Activated T-cell treated with anti-CD3 and anti-CD28 coated beads for 24 hours (primary cell): ENCODE measurements around the gene ARL4A.
A peak's percentile ranks its signal among the peaks of the same experiment; 100 is the strongest.

Experiments used
- DNase-seq: peaks from one replicate; pipeline ENCODE4 v3.0.0-alpha.2; 2020; ENCODE audit warnings: low read depth

Gene ARL4A

DNA sequence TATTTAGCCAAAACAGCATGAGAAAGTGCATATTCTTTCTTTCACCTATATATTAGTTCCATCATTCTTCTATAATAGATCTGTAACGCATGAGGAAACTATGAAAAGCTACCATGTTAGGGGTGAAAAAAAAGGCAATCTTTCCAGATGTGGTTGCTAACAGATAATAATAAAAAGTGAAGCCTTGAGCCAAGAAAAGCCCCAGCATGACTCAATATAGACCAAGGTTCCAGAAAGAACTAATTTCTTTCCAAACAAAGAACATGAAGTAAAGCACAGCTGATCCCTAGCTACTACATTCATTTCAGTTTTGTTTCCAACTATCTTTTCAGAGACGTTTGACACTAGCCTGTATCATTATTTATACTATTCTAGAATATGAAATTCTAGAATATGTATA is 16.4 kb downstream of the ARL4A start:
- DNase-seq, result no peak

DNA sequence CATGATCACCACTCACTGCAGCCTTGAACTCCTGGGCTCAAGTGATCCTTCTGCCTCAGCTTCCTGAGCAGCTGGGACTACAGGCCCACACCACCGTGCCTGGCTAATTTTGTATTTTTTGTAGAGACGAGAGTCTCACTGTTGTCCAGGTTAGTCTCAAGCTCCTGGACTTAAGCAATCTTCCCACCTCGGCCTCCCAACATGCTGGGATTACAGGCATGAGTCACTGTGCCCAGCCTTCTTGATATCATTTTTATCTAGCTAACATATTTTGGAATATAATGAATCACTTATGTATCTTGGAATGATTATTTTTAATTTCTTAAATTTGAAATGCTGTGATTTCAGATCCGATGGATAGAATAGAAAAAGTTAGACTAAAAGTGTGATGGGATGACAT is 18.4 kb downstream of the ARL4A start:
- no peak for DNase-seq

DNA sequence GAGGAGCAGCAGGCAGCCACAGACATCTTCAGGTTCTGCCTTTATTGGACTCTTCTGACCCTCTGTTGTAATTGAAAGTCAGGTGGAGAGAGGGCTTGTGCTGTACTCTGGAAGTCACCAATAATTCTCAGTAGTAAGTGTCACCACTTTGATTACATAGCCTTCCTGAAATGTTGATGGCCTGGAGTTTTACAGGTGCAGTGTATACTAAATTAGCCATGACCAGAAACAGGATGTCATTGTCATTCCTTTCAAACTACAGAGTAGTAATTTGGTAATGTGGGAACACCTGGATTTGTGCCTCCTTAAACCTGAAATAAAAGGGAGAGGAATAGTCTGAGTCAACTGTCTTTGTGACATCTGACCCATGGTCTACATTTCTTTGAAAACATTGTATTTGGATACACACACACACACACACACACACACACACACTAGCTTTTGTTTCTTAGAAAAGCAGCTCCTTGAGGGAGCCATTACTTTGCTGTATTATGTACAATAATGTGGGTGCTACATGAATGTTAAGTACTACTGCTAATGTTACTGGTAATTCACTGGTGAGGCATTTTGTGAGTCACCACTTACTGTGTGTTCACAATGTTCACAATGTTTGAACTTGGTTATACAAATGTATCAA is 19.6 kb downstream of the ARL4A start:
- DNase-seq, result no peak

DNA sequence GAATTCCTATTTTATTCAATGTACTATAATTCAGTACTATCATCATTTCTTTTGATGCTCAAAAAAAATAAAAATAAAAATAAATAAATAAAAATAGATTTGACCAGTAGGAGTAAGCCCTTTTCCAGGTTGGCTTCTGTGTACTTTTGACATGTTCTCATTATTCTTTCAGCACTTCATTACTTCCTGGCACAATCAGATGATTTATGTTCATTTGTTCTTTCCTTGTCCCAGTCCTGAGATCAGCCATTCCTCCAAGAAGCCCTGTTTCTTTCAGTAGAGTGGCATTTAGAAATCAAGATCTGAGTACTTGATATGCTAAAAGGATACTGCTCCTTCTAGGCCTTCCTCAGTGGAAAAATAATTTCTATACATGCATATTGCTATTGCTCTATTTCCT is 20.9 kb downstream of the ARL4A start:
- no peak for DNase-seq

DNA sequence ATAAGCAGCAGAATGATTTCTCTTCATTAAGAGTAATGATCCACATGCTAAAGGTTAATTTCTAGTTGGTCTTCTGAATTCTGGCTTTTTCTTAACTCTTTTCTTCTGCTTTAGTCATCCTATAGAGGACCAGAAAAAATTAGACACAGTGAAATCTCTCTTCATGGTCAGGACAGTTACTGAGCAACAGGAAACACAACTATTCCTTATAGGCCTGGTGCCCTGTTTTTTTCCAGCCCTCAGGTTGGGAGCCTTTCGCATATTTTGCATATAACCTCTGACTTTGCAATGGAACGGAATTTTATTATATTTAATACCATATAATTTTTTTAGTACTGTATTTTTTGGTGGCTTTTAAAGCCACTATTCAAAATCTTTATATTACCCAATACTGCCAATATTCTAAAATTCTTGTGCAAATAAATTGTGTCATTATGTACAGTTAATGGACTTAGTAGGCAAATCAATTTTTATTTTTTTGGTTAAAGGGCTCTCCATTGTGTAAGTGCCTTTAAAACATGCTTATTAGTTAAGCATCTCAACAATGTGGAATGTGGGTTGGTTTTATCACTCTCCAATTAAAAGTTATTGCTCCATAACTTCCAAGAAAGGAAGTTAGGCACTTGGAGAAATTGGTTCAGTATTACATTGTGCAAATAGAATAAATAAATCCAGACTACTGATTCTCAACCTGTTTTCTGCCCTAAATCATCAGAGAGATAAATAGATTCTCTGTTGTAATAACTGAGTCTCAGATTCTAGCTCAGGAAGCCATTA is 22.5 kb downstream of the ARL4A start:
- no peak for DNase-seq

DNA sequence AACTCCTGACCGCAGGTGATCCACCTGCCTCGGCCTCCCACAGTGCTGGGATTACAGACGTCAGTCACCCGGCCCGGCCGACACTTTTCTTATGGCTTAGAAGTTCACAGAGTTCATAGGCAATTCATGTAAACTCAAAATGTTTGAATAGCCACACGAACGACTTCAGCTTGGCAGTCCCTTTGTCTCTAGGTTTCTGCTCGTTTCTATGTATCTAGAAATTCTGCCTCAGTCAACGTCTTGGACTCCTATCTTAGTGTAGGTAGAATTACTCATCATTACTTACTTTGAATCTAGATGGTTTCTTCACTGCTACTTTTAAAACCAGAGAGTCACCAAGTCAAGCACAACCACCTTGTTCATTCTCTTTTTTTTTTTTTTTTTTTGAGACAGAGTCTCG is 23.7 kb downstream of the ARL4A start:
- no peak for DNase-seq

DNA sequence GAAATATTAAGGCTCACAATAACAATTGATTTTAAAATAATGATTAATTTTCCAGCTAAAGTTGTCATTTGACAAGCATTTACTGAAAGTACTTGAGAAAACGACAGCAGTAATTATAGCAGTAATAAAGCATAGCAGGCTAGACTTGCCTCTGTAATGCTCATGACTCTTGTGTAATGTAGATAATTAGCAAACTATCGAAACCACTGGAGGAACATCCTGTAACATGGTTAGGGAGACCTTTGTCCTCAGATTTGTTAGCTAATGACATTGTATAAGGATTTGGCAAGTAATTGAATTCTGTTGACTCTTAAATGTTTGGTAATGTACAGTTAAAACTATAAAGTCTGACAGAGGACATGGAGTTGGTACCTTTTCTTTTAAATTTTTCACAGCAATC is 24.8 kb downstream of the ARL4A start:
- no peak for DNase-seq

DNA sequence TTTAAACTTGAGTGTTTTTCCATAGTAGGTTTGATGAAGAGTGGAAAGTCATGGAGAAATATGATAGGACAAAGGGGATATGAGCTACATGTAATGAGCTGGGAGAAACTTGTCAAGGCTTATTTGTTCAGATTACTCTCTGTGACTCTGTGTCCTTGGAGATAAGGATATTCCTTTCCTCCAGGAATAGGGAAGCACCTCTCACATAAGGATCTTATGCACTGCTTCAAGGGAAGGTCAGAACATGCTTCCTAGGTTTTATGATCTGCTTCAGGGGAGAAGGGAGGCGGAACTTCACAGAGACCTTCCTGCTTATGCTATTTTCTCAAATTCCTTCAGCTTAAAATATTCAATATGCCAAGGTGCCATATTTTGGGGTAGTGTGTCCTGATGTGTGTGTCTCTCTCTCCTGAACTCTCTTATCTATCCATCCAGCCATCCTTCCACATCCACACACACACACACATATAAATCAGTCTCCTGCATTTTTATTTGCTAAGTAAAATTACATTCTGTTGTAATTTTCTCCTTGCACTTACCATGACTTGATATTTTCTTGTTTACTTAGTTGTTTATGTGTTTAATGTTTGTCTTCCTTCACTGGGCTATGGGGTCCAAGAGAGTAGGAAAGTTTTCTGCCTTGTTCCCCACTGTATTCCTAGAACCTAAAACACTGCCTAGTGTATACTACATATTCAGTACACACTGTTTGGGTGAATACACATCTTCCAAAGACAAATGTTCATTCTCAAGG is 26.4 kb downstream of the ARL4A start:
- no peak for DNase-seq

DNA sequence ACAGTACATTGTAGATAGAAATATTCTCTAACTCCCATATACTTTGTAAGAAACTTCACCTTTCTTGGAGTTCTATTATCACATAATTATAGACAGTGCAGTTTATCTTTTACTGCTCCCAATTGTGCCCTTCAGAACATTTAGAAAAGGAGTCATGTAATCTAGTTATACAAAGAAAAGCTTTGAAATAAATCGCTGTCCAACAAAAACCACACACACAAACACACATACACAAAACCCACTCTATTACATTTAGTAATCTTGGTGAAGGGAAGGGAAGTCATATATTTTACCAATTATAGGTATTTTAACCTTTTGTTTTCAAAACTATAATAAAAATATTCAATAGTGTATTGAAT is 26.9 kb downstream of the ARL4A start:
- no peak for DNase-seq

DNA sequence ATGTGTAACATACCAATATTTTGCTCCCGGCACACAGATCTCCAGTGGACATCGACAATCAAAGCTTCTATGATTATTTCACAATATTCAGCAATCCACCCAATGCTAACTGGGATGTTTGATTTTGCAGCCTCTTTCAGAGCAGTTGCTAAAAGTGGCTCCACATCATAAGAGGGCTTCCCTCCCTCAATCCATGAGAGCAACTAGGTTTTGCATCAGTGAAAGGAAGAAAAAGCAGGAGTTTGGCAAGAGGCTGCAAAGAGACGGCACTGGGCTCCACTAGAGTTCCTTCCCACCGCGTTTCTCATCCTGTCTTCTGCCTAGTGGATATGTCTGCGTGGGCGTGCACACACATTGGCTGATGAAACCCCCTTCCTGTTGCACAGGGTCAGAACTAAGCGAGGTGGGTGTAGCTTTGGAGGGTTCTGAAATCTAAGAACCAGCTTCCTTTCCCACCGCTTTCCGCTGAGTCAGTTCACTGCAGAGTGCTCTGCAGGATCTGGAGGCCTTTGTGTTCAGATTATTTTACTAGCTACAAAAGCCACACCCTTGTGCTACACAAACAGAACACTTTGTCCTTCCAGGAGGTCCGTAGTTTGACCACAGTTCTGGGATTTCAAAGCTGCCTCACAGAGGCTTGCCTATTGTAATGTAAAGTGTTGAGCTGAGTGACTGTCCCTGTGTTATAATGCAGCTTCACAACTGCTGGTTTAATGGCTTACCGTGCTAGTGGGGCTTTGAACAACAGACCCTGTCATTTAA is 28.1 kb downstream of the ARL4A start:
- peak; percentile 9 for DNase-seq

DNA sequence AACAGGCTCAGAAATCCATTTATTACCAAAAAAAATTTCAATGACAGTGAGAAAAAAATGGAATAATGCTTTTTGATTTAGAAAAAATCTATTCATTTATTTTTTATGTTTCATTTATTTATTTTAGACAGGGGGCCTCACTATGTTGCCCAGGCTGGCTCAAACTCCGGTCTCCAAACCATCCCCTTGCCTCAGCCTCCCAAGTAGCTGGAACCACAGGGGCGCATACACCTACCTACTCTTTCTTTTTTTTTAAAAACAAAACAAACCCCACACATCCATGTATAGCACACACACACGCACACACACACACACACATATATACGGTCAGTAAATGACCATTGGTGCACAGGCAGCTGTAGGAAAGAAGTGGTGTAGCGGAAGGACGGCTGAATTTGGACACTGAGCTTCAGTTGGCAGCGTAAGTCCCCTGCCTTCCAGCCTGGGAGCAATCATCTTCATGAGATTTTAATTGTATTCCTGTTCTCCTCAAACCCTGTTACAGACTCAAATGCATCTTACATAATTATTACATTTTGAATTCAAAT is 28.8 kb downstream of the ARL4A start:
- DNase-seq, result no peak

DNA sequence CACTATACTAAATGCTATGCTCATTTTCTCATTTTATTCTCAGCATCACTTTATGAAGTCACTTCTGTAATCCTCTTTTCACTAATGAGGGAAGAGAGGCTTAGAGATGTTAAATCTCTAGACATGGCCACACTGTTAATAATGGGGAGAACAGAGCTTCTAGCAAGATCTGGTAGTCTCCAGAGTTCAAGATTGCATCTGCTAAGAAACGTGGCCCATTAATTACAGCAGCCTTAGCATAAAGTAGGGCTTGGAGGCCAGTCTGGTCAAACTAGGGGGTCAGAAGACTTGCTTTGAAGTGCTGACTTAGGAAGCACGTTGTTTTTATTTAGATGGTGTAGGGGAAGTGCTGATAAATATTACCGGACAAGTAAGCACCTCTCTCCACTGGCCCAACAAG is 29.3 kb downstream of the ARL4A start:
- no peak for DNase-seq

DNA sequence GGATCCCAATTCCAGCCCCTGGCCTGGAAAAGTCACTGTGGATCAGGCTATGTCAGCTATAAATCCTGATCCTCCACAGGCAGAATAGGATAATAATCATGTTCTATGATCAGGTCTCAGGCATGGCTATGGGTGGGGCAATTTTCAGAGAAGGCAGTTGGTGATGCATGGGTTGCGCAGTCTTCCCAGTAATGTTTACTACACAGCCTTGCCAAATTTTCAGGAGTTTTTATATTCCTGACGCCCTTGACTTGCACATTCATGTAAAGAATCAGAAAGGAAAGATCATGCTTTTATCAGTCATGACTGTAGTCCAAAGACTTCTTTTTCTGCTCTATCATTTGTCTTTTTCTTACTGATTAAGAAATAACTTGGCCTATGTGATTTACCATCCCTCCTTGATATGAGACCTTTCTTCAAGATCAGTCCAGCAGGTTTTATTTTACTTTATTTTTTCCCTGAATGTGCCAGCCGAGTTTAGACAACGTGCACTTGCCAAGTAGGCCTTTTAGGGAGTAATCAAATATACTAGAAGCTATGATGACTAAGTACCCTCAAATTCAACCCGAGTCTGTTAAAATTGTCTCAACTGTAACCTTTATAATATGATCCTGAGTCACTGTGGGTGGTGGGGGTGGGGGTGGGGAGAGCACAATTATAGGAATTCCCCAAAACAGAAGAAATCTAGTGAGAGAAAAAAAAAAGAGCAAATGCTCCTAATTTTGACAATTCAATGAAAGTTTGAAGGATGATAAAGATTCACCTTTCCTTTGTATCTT is 31.9 kb downstream of the ARL4A start:
- DNase-seq, result no peak

DNA sequence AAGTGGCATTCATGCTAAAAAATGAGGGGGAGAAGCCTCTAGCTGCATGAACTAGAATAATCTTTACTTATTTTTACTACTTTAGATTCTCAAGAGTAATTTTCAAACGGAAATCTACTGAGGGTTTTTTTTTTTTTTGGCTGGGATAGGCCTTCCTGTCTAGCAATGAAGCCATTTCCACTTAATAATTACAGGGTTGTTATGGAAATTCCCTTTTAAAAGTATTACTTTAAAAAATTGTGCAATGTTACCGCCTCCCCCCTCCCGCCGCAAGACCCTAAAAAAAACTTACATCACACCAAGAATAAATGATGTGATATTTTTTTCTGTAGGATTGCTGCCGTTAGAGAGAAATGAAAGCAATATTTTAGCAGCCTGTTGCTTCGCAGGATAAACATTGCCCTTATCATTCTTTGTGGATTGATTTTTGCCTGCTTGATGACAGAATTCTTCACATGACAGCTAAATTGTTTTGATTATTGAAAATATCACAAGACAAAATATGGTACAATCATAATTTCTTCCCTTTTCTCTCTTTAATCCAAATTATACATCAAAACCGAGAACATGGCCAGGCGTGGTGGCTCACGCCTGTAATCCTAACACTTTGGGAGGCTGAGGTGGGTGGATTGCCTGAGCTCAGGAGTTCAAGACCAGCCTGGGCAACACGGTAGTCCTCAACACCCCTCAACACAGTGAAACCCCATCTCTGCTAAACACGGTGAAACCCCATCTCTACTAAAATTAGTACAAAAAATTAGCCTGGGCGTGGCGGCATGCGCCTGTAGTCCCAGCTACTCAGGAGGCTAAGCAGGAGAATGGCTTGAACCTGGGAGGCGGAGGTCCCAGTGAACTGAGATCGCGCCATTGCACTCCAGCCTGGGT is 32.8 kb downstream of the ARL4A start:
- no peak for DNase-seq

DNA sequence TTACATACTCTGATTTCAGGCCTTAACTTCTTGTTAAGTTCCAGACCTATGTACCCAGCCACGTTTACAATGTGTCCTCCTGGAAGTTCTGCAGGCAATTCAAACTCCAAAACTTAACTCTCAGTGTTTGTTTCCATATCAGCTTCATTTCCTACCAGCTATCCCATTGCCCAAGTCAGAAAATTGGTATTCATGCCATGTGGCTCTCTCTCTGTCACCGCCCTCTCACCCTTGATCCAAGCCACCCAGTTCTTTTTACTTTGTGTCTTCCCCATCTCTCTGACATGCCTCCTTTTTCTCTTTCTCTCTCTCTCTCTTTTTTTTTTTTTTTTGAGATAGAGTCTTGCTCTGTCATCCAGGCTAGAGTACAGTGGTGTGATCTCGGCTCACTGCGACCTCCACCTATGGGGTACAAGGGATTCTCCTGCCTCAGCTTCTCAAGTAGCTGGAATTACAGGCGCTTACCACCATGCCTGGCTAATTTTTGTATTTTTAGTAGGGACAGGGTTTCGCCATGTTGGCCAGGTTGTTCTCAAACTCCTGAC is 33.9 kb downstream of the ARL4A start:
- DNase-seq, result no peak

DNA sequence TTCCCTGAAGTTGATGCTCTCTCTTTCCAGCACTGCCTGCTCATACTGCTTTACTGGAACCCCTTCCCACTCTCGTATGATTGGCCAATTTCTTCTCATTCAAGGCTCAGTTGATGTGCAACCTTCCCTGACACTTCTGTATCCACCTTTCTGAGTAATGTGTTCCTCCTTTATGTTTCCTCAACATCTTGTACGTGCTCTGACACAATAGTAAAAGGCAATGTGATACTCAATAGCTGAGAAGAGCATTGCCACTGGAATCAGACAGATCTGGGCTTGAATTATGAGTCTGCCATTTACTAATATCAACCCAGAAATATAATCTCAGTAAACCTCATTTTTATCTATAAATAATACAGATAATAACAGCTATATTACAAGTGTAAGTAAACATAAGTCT is 34.7 kb downstream of the ARL4A start:
- no peak for DNase-seq

DNA sequence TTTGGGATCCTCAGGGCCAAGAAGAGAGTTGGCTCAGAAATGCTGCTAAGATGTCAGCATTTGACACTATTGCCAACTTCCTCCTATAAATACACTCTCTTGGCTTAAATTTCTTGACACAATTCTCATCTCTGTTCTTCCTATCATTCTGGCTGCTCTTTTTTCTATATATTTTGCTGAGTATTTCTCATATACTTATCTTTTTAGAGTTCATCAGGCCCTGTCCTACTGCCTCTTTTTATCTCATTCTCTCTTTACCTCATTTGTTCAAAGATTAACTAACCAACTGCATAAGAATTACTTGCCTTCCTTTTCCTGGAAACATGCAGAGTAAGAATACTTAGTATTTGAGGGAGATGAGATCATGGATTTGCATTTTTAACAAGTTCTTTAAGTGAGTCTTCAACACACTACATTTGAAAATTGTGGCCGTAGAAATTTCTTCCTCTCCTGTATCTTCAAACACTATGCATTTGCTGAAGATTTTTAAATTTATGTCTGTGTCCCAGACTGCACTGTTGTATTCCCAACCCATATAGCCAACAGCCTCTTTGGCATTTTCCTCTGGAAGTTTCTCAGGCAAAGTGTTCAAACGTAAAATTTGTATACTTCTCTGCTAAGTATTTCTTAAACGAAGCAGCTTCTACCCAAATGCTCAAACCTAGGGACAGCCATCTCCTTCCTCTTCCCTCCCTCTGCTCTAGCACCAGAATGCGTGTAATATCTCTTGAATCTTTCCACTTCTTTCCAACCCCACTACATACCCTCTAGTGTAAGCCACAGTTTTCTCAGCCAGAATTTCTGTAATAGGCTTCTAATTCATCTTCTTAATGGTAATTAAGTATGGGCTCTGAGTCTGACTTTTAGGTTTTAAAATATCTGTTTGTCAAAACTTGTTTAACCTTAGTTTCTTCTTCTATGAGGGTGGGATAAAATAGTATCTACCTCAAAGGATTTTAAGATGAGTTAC is 35.5 kb downstream of the ARL4A start:
- DNase-seq, result no peak

DNA sequence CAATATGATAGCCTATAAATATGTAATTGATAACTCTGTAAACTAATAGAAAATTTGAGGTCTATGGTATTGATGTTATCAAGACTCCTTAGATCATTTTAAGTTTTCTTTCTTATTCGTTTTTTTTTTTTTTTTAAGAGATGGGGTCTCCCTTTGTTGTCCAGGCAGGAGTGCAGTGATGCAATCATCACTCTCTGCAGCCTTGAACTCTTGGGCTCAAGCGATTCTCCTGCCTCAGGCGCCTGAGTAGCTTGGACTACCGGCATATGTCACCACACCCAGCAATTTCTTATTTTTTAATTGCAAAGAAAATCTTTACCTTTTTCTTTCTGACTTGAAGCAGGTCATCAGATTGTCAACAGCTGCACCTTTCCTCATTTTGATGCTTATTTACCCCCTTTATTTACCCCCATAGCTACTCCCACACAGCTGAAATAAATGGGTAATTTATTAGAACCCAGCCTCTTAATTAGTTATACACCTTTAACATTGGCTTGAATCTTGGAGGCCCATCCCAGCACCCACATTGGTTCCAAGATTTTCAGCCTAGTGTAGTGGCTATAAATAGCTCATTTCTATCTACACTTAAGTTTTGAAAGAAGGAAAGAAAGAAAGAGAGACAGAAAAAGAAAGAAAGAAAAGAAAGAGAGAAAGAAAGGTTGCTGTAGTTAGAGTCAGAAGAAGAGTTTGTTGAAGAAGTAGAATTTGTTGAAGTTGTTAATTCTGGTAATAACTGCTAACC is 38.3 kb downstream of the ARL4A start:
- DNase-seq, result no peak
